Body of pancreas (tissue), 4 donors: ENCODE data around the gene FA2H. TPM values are rescaled to one million over a fixed set of nuclear protein-coding genes. Genes with fewer than 3 reads are reported as not detected.
"Not testable (repeated sequence)": the region's sequence is repeated elsewhere in the genome, so short reads cannot be mapped to it uniquely, and the experiment has no call there.

Experiments
- ATAC-seq: fragments of 150-250 bp; one replicate; pipeline ENCODE4 v1.9.1; 2016
- DNase-seq, 4 donors: peaks; one replicate each; pipeline ENCODE4 v3.0.0-alpha.2; 2019
- H3K27ac ChIP-seq, 4 donors: fragments of 200-600 bp; sonication (generic); 1 replicate in 3 of 4; 2 replicates in 1 of 4; pipeline versions ENCODE4 v1.5.1 to v1.6.1; 2016 to 2019; ENCODE audit warnings: mild to moderate bottlenecking in 1 of 4, mixed read lengths in 1 of 4, moderate library complexity in 1 of 4
- H3K27me3 ChIP-seq, 2 donors: fragments of 200-600 bp; sonication (generic); one replicate each; pipeline ENCODE4 v1.6.0; 2016; ENCODE audit warnings: mild to moderate bottlenecking in 1 of 2
- H3K36me3 ChIP-seq, 2 donors: fragments of 200-600 bp; sonication (generic); replicated peaks in 1 of 2; 2 replicates each; pipeline ENCODE4 v1.5.1; 2016; ENCODE audit warnings: low read depth in 2 of 2; ENCODE audit not compliant: insufficient read depth in 1 of 2
- H3K4me1 ChIP-seq: fragments of 200-600 bp; sonication (generic); one replicate; pipeline ENCODE4 v1.6.0; 2016
- H3K4me3 ChIP-seq, 2 donors: fragments of 200-600 bp; sonication (generic); 1 replicate in 1 of 2; 2 replicates in 1 of 2; pipeline ENCODE4 v1.5.1; 2016 to 2019
- H3K9me3 ChIP-seq, 3 donors: fragments of 200-600 bp; sonication (generic); 1 replicate in 2 of 3; 2 replicates in 1 of 3; pipeline ENCODE4 v1.5.1; 2016
- POLR2A ChIP-seq, 3 donors: fragments of 450-650 bp; IDR thresholded peaks; one replicate each; pipeline ENCODE4 v1.6.1; 2016; ENCODE audit warnings: antibody characterized with exemption in 3 of 3, mild to moderate bottlenecking in 2 of 3
- WGBS, 2 donors: methylation state at CpG; one replicate each; pipeline ENCODE4 v1.1.5; 2017; 5-methylcytosine and 5-hydroxymethylcytosine counted together
- intact Hi-C: fragments of 100-400 bp; cut with DNase I; formaldehyde crosslinking; loops from one replicate; pipeline ENCODE4 v1.15.1; 2023
- total RNA-seq, 2 donors: library from RNA; depleted of rRNA; stranded (reverse); fragments of >200 nt; gene quantifications; one replicate each; pipeline ENCODE4 v1.1.0, GENCODE V29; 2016
- TF ChIP-seq, protein P1 (sequence below), 7 experiments: fragments of 450-650 bp in 4 of 7; fragments of 200-600 bp in 3 of 7; sonication (generic) in 3 of 7; IDR thresholded peaks; one replicate each; pipeline ENCODE4 v1.5.1; 2016 to 2019; ENCODE audit warnings: antibody characterized with exemption in 7 of 7

Gene FA2H
- total RNA-seq, 2 donors from 2014 or later: 3.3 to 5.4 TPM

DNA sequence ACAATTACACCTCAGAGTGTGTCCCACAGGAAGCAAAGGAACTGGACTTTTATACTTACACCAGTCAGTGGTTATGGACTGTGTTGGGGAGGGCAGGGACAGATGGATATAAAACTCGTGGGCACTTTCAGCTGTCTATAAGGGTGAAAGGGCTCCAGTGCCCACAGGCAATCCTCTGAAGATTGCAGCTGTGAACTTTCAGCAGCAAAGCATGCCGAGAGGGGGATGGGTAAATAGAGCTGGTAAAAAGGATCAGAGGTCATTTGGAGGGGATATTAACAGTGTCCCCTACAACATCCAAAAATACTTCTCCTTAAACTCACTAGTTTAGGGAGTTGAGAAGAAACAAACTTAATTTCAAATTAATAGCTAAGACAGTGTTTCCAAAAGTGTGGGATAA, 94.6 kb downstream of the FA2H start:
- intact Hi-C loops: no loop called here
- TF ChIP-seq POLR2A (IDR thresholded peaks at IDR 0.05): no peak
- TF ChIP-seq, protein P1, sequence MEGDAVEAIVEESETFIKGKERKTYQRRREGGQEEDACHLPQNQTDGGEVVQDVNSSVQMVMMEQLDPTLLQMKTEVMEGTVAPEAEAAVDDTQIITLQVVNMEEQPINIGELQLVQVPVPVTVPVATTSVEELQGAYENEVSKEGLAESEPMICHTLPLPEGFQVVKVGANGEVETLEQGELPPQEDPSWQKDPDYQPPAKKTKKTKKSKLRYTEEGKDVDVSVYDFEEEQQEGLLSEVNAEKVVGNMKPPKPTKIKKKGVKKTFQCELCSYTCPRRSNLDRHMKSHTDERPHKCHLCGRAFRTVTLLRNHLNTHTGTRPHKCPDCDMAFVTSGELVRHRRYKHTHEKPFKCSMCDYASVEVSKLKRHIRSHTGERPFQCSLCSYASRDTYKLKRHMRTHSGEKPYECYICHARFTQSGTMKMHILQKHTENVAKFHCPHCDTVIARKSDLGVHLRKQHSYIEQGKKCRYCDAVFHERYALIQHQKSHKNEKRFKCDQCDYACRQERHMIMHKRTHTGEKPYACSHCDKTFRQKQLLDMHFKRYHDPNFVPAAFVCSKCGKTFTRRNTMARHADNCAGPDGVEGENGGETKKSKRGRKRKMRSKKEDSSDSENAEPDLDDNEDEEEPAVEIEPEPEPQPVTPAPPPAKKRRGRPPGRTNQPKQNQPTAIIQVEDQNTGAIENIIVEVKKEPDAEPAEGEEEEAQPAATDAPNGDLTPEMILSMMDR (IDR thresholded peaks at IDR 0.05): no peak

GRCh38 chr16:74677868-74678267, 96.8 kb downstream of the FA2H start:
- Histone ChIP-seq H3K4me3 (no peak overlapping the region), H3K27ac (no peak overlapping the region), H3K36me3 (peaks cover 0 to 8% of the 10 kb centered on the region in 2 donors), H3K27me3 (no peaks in the 10 kb centered on the region), H3K4me1 (no peaks in the 10 kb centered on the region), H3K9me3 (no peaks in the 10 kb centered on the region)
- DNase-seq (no peak), ATAC-seq (no peak)
- WGBS, 2 donors: 95 to 98% methylated on average over 4 of the region's 4 CpGs
- TF ChIP-seq, protein P1 (IDR thresholded peaks at IDR 0.05): no peak
- TF ChIP-seq POLR2A (IDR thresholded peaks at IDR 0.05): no peak
- intact Hi-C loops: no loop called here

More for the DNA sequence above, 94.6 kb downstream of the FA2H start:
- peaks cover 0 to 5% of the 10 kb centered on the region in 2 donors for H3K36me3 ChIP-seq
- 30 to 46% methylated on average over 2 of the region's 2 CpGs for WGBS, 2 donors
- no peak overlapping the region for H3K4me3 ChIP-seq
- no peaks in the 10 kb centered on the region for H3K9me3 ChIP-seq
- DNase-seq (no peak), ATAC-seq (no peak)
- H3K27ac ChIP-seq: no peak overlapping the region
- H3K27me3 ChIP-seq: no peaks in the 10 kb centered on the region
- H3K4me1 ChIP-seq: no peaks in the 10 kb centered on the region

DNA sequence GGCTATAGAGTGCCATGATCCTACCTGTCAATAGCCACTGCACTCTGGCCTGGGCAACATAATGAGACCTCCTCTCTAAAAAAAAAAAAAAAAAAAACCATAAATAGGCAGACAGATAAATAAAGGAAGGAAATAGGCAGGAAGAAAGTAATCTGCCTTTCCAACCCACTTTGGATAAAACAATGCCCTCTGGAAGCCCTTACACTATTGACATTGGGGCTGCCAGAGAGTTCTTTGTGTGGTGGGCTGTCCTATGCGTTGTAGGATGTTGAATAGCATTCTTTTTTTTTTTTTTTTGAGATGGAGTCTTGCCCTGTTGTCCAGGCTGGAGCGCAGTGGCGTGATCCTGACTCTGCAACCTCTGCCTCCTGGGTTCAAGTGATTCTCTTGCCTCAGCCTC, 100.7 kb downstream of the FA2H start:
- intact Hi-C loops: no loop called here
- WGBS, 2 donors: 88 to 95% methylated on average over 3 of the region's 3 CpGs
- no peak for ATAC-seq
- DNase-seq: no peak
- Histone ChIP-seq H3K27ac (no peak overlapping the region), H3K4me1 (no peaks in the 10 kb centered on the region), H3K9me3 (no peaks in the 10 kb centered on the region), H3K4me3 (no peak overlapping the region), H3K36me3 (peaks cover 0 to 6% of the 10 kb centered on the region in 2 donors), H3K27me3 (no peaks in the 10 kb centered on the region)
- TF ChIP-seq, protein P1 (IDR thresholded peaks at IDR 0.05): no peak
- no peak for TF ChIP-seq POLR2A (IDR thresholded peaks at IDR 0.05)

- H3K27ac ChIP-seq, H3K4me3 ChIP-seq, H3K27me3 ChIP-seq, H3K9me3 ChIP-seq, intact Hi-C loops, DNase-seq, H3K36me3 ChIP-seq, ATAC-seq: not testable (repeated sequence)
- H3K4me1 ChIP-seq: peaks cover 16% of the 10 kb centered on the region
- WGBS, 2 donors: 93 to 96% methylated on average over 10 of the region's 10 CpGs
Measured at GRCh38 chr16:74668877-74669276, 105.7 kb downstream of the FA2H start.

GRCh38 chr16:74667255-74667700, 107.3 kb downstream of the FA2H start:
- peak overlapping the region in 1 of 2 donors; percentile 53 for H3K4me3 ChIP-seq
- no peak for TF ChIP-seq POLR2A (IDR thresholded peaks at IDR 0.05)
- TF ChIP-seq, protein P1 (IDR thresholded peaks at IDR 0.05): no peak
- 0 to 1% methylated on average over 19 to 23 of the region's 23 CpGs for WGBS, 2 donors
- no peaks in the 10 kb centered on the region for H3K27me3 ChIP-seq
- peaks cover 0 to 2% of the 10 kb centered on the region in 2 donors for H3K36me3 ChIP-seq
- DNase-seq (peak in 2 of 4 donors; percentile 19 to 33), ATAC-seq (no peak)
- intact Hi-C loops: no loop called here
- H3K9me3 ChIP-seq: no peaks in the 10 kb centered on the region
- peak overlapping the region in 1 of 4 donors; percentile 16 for H3K27ac ChIP-seq
- H3K4me1 ChIP-seq: peaks cover 16% of the 10 kb centered on the region
